Ecto neural progenitor cell (in vitro differentiated cells): ENCODE results near the gene SNX3.
"Not testable (repeated sequence)": the region's sequence is repeated elsewhere in the genome, so short reads cannot be mapped to it uniquely, and the experiment has no call there.

ENCODE experiments used
- DNase-seq: peaks from one replicate; pipeline ENCODE4 v3.0.0-alpha.2; 2018; ENCODE audit warnings: low spot score

SNX3 gene

GRCh38 chr6:108260809-108261569 is at the start of gene SNX3:
Gene SNX3 (minus strand): TSS chr6:108261040. CDS start chr6:108260921, 119 bp downstream.
- peak; percentile 97 for DNase-seq

DNA sequence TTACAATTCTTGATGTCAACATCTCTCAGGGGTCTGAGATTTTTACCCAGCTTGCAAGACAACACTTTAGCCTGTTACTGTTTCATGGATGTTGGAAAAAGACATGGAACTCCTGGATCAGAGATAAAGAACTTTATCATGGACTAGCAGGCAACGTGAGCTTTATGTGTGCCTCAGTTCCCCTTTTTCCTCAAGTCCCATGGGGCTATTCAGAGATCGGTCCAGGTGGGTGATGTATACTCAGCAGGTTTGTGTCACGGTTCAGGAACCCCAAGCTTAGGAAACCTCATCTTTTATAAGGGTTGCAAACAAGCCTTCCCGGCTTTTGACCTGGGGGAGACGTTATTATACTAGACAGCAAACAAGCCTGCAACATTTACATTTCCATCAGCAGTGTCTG is 49.0 kb upstream of the SNX3 start:
- DNase-seq: no peak

DNA sequence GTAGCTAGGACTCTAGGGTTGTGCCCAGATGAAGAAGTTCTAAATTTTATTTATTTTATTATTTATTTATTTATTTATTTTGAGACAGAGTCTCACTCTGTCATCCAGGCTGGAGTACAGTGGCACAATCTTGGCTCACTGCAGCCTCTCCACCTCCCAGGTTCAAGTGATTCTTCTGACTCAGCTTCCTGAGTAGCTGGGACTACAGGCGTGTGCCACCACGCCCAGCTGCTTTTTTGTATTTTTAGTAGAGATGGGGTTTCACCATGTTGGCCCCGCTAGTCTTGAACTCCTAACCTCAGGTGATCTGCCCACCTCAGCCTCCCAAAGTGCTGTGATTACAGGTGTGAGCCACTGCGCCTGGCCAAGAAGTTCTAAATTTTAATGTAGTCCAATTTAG is 47.8 kb upstream of the SNX3 start:
- DNase-seq: not testable (repeated sequence)

DNA sequence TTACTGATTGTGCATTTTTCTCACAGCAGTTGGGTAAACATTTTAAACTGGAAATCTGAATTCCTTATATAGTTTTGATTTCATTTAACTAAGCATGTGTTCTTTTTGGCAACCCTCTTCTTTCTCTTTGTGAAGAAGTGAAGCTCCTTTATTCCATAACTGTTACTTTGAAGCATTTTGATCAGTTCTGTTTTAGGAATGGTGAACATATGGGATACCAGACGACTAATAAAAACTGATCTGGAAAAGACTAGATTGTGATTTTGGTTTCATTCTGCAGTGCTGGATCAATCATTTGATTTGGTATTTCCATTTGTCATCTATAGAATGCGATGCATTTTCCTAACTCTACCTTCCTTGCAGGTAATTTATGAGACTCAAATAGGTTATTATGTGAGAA is 43.8 kb upstream of the SNX3 start:
- DNase-seq: no peak

GRCh38 chr6:108302386-108302785 is 41.5 kb upstream of the SNX3 start:
- no peak for DNase-seq

GRCh38 chr6:108295676-108296075 is 34.8 kb upstream of the SNX3 start:
- DNase-seq: no peak

DNA sequence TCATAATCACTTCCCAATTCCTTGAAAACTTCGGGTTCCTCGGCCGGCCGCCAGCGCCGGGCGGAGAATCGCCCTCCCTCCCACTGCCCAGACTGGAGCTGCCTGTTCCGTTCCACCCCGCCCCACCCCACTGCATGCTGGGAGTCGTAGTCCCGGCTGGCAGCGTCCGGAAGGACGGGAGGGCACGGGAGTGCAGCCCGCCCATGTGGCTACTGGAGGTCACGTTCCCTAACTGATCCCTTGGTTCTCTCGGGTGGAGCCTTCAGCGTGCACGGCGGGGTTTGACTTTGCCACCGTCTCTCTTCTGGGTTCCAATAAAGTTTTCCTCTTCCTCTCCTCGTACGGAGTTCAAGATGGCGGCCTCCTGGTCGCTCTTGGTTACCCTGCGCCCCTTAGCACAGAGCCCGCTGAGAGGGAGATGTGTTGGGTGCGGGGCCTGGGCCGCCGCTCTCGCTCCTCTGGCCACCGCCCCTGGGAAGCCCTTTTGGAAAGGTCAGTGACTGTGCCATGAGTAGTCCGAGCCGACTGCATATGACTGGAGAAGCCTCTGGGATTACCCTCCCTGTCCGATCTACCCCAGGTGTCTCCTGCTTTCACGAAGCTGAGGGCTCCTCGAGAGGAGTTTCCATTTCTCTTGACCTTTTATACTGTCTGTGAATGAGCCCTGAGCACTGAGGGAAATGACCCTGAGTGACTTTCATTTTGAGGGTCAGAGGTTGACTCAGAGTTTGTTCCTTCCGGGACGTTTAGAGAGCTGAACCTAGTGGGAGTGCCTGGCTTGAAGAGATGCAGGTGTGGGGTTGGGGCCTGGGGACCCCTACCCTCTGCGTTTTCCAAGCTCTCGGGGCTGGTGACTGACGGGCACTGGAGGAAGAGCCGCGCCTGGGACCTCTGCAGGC is 34.1 kb upstream of the SNX3 start, which contains the start of gene AFG1L:
Gene AFG1L (plus strand): TSS at position 328 of the 899 bp plus-strand sequence. CDS start 26 bp downstream, at position 354.
- peak; percentile 95 for DNase-seq

- no peak for DNase-seq
These were observed 33.5 kb upstream of the SNX3 start for GRCh38 chr6:108294297-108294726.

DNA sequence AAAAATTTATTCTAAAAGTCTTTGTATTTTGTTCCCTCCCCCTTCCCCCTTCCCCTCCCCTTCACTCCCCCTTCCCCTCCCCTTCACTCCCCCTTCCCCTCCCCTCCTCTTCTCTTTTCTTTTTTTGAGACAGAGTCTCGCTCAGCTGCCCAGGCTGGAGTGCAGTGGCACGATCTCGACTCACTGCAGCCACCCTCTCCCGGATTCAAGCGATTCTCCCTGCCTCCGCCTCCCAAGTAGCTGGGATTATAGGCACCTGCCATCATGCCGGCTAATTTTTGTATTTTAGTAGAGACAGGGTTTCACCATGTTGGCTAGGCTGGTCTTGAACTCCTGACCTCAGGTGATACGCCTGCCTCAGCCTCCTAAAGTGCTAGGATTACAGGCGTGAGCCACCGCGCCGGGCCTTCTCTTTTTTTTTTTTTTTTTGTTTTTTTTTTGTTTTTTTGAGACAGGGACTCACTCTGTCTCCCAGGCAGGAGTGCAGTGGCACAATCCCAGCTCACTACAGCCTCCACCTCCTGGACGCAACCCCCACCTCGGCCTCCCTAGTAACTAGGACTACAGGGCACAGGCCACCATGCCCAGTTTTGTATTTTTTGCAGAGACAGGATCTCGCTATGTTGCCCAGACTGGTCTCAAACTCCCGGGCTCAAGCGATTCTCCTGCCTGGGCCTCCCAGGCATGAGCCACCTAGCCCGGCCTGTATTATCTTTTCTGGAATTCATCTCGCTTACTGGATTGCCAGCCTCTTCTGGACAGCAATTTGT is 32.9 kb upstream of the SNX3 start:
- DNase-seq: no peak

GRCh38 chr6:108292561-108292960 is 31.7 kb upstream of the SNX3 start:
- DNase-seq: not testable (repeated sequence)

DNA sequence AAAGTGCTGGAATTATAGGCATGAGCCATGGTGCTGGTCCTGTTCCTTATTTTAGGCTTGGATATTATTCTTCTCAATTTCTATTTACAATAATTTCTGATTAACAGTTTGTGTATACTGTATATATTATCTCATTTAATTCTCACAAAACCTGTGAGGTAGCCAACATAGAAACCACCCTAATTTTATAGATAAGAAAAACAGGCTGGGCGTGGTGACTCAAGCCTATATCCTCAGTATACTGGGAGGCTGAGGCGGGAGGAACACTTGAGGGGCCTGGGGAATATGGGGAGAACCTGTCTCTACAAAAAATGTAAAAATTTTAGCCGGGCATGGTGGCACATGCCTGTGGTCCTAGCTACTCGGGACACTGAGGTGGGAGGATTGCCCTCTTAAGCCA is 30.3 kb upstream of the SNX3 start:
- no peak for DNase-seq

DNA sequence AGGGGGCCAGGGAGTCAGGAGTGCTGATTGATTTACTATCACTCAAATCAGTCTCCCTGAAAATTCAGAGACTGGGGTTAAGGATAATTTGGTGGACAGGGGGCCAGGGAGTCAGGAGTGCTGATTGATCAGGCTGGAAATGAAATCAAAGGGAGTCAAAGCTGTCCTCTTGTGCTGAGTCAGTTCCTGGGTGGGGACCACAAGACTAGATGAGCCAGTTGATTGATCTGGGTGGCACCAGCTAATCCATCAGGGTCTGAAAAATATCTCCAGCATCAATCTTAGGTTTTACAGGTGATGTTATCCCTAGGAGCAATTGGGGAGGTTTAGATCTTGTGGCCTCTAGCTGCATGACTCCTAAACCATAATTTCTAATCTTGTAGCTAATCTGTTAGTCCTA is 27.9 kb upstream of the SNX3 start:
- DNase-seq: no peak

GRCh38 chr6:108287373-108287772 is 26.5 kb upstream of the SNX3 start:
- DNase-seq: no peak

DNA sequence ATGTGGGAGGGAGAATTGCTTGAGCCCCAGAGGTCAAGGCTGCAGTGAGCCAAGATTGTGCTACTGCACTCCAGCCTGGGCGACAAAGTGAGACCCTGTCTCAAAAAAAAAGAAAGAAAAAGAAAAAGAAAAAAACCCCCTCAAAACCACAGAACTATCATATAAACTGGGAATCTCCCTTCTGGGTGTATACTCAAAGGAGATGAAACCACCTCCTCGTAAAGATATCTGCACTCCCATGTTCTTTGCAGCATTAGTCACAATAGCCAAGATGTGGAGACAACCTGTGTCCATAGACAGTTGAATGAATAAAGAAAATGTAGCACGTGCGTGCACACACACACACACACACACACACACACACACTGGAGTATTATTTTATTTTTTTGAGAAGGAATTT is 25.5 kb upstream of the SNX3 start:
- DNase-seq: no peak

- no peak for DNase-seq
These were observed 24.5 kb upstream of the SNX3 start for GRCh38 chr6:108285381-108285780.

GRCh38 chr6:108277831-108278230 is 17.0 kb upstream of the SNX3 start:
- no peak for DNase-seq

GRCh38 chr6:108277295-108277694 is 16.5 kb upstream of the SNX3 start:
- DNase-seq: no peak

DNA sequence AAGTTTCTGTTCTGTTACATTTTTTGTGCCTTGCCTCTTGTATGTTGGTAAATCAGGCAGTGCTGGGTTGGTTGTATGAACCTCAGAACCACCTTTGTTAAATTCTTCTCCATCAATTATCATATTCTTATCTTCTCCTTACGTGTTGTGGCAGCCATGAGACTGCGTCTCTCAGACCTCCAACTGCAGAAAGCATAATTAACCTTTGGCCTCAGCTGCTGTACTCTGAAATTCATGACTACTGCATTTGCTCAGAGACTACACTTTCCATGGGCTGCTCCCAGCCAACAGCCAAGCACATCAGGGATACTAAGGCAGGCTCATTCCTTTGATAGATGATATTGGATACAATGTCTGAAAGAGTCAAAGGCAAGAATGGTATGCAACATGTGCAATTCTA is 15.1 kb upstream of the SNX3 start:
- DNase-seq: no peak

DNA sequence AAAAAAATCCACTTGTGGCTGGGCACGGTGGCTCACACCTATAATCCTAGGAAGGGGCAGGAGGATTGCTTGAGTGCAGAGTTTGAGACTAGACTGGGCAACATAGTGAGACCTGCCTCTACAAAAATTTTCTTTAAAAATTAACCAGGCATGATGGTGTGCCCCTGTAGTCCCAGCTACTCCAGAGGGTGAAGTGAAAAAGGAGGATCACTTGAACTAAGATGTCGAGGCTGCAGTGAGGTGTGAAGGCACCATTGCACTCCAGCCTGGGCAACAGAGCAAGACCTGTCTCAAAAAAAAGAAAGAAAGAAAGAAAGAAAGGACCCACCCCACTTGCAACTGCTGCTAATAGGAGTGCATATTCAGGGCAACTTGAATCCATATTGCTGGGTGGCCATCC is 13.7 kb upstream of the SNX3 start:
- DNase-seq: no peak

- DNase-seq: not testable (repeated sequence)
These were observed 9.1 kb upstream of the SNX3 start for GRCh38 chr6:108269955-108270354.

GRCh38 chr6:108268845-108269244 is 8.0 kb upstream of the SNX3 start:
- no peak for DNase-seq

DNA sequence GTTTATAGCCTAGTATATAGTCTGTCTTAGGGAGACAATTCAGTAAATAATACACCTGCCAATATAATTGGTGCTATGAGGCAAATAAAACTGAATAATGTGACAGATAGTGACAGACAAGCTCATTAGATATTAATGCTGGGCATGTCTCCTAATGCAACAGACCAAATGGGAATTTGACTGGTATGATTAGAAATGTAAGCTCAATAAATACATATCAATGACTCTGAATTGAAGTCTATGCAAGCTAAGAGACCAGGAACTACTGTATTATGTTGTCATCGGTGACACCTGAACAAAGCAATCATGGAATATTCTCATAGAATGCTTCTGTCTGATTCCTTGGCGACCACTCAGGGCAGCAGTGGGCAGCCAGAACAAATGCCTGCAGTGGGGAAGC is 2.5 kb upstream of the SNX3 start:
- no peak for DNase-seq
